Inflammatory macrophage treated with lipopolysaccharide for 1 hour (primary cell): ENCODE data around the gene TCP11L2.
"Not testable (repeated sequence)": the region's sequence is repeated elsewhere in the genome, so short reads cannot be mapped to it uniquely, and the experiment has no call there.

Experiments used
- DNase-seq, 2 donors: peaks; one replicate each; pipeline ENCODE4 v3.0.0-alpha.2; 2020 to 2022

The TCP11L2 gene

GRCh38 chr12:106308121-106308520 lies 5.6 kb downstream of the TCP11L2 start:
- no peak for DNase-seq

DNA sequence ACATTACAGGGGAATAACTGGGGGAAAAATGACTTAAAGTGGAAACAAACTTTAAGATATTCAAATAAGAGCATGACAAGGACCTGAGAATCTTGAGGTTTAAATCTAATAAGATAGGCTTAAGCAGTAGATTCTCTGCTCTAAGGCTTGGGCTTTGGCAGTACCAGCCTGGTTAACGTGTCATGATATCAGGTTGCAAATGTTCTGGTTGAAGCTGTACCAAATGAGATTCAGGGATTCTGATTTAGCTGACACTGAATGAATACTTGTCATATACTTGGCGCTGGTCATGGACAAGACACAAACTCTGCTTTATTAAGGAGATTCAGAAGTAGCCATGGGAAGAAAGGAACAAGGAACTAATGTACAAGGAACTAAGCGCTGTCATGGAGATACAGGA lies 6.1 kb downstream of the TCP11L2 start:
- DNase-seq, result no peak

- DNase-seq, result peak in 1 of 2 donors; percentile 32
These were observed 7.4 kb downstream of the TCP11L2 start for GRCh38 chr12:106309671-106310505.

- no peak for DNase-seq
These were observed 8.2 kb downstream of the TCP11L2 start for GRCh38 chr12:106310687-106311086.

DNA sequence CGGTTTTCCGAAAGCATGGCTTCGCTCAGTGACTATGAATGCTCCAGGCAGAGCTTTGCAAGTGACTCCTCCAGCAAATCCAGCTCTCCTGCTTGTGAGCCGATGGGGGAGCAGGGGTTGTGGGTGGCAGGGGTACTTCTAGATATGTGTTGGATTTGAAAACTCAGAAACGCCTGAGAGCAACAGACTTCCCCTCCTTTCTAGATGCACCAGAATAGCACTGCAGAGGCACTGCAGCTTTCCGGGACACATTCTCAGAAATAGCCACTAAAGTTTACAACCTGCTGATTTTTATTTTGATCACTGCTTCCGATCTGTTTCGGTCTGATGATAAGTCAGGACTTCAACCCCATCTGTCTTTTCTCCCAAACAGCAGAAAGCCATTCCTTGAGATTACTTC lies 8.6 kb downstream of the TCP11L2 start:
- no peak for DNase-seq

- not testable (repeated sequence) for DNase-seq
These were observed 10.9 kb downstream of the TCP11L2 start for GRCh38 chr12:106313413-106313812.

DNA sequence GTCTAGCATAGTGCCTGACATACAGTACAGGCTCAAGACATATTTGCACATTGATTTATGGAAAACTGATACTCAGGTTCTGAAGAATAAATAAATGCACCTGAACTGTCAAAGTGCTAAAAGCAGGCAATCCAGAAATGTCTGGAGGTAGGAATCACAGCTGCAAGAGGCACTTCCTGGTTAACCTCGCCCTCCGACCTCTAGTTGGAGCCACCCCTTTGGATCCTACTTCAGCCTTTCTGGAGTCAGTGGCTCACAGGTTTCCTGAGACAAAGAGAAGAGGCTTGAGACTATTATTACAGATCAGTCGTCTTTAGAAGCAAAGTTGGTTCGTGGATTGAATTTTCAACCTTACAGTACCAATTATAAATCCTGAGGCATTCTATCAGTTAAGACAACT lies 13.0 kb downstream of the TCP11L2 start:
- DNase-seq, result no peak

DNA sequence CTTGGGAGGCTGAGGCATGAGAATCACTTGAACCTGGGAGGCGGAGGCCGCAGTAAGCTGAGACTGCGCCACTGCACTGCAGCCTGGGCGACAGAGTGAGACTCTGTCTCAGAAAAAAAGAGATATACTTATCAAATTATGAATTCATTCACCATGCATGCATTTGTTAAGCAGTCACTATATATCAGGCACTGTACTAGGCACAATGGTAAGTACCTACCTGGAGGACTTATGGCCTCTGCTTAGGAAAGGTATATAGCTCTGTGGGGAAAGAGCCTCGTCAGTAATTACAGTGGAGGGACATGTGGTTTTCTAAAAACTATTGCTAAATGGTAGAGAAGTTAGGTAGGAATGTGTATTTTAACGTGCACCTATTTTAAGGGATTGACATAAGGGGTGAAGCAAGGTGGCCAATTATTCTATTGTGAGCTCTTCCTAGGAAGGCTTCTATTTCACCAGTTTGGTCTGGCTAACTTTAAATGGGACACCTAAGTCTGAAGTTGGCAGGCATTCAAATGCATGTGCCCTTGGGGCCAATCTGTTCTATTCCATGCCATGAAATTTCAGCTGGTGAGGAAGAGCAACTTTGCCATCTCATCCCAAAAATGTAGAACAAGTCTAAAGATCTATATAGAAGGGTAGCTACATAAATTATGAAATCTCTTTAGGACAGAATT lies 15.0 kb downstream of the TCP11L2 start:
- no peak for DNase-seq

- DNase-seq, result no peak
These were observed 18.8 kb downstream of the TCP11L2 start for GRCh38 chr12:106321139-106321850.

DNA sequence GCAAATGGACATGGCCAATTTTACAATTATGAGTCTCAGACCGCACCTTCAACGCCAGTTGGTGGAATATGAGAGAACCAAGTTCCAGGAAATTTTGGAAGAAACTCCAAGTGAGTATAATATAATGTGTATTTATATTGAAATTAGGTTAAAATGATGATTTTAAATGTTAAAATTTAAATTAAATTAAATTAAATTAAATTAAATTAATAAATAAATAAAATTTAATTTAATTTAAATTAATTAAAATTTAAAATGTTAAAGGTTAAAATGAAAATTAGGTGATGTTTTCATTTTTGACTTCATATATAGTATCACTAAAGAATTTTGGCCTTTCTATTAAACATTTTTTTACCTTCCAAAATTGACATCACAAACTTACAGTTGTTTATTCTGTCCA lies 21.0 kb downstream of the TCP11L2 start:
- no peak for DNase-seq

GRCh38 chr12:106327309-106327869 lies 24.9 kb downstream of the TCP11L2 start:
- DNase-seq, result no peak

DNA sequence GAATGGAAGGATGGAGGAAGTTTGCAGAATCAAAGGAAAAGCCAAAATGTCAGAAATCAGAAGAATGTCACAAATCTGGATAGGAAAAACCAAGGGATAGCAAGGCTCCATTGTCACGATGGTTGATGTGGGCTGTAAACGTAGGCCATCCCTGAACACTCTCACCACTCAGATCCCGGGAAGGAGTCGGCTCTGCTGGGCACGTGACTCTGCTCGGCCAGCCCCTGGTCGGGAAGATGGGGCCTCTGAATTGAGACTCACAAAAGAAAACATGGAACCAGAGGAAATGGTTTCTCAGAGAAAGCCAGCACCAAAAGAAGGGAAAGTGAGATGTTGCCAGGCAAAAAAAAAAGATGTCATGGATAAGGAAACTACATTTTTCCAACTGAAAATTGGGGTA lies 26.2 kb downstream of the TCP11L2 start:
- DNase-seq, result no peak

GRCh38 chr12:106329231-106329982 lies 26.9 kb downstream of the TCP11L2 start:
- DNase-seq, result peak; percentile 62 to 78

DNA sequence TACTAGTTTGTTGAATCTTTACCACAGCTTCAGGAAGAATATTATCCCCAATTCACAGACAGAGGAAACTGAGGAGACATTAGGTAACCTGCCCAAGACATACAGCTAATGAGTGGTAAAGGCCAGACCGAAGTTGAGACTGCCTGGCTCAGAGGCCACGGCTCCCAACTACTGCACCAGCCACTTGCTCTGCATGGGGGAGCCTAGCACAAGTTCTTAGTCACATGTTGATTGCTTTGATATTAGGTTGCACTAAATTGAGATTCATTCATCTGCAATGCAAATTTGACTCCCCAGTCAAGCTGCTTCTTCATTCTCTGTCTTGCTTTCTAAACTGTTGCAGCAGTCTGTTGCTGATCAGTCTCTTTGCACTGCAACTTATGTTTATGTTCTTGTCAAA lies 29.1 kb downstream of the TCP11L2 start:
- DNase-seq, result no peak

- DNase-seq, result peak in 1 of 2 donors; percentile 9
These were observed 30.0 kb downstream of the TCP11L2 start for GRCh38 chr12:106332536-106332935.

DNA sequence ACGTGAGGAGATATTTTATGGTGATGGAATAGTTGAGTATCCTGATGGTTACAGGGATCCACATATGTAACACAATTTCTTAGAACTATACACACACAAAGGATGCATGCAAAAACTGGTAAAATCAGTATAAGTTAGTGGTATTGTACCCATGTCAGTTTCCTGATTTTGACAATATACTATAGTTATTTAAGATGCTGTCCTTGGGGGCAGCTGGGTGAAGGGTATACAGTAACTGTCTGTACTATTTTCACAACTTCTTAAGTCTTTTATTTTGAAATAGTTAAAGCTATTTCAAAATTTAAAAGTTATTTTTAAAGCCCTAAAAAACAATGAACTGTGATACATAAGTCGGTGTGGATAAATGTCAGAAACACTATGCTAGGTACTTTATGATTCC lies 30.5 kb downstream of the TCP11L2 start:
- DNase-seq, result no peak

GRCh38 chr12:106333756-106334155 lies 31.2 kb downstream of the TCP11L2 start:
- peak in 1 of 2 donors; percentile 10 for DNase-seq

GRCh38 chr12:106341086-106341877 lies 38.7 kb downstream of the TCP11L2 start:
- no peak for DNase-seq

- no peak for DNase-seq
These were observed 40.1 kb downstream of the TCP11L2 start for GRCh38 chr12:106342397-106343213.

DNA sequence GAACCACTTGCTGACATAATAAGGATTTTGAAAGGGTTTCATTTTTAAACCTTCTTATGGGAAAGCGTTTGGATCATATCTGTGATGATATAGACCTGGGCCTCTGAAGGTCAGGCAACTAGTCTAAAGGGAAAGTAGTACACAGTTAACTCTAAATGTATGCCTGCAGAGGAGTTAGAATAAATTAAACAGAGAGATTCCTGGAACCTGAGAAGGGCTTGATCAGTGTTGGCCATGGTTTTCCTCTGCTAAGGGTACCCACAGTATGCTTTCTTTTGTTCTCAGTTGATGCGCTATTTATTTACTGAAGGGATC lies 40.6 kb downstream of the TCP11L2 start:
- no peak for DNase-seq

GRCh38 chr12:106344131-106344530 lies 41.6 kb downstream of the TCP11L2 start:
- DNase-seq, result no peak
